ENCODE results near the gene DNAJC13.

The DNAJC13 gene

GRCh38 chr3:132407025-132407424, 10.3 kb upstream of the DNAJC13 start:
- no peak for DNase-seq

GRCh38 chr3:132414841-132415240, 2.5 kb upstream of the DNAJC13 start:
- DNase-seq: no peak

- DNase-seq: no peak
Observed at GRCh38 chr3:132416161-132416560, 1.1 kb upstream of the DNAJC13 start.

- DNase-seq: peak; percentile 55
Observed at GRCh38 chr3:132417695-132418411, 551 bp downstream of the DNAJC13 start.

GRCh38 chr3:132418916-132419315, 1.6 kb downstream of the DNAJC13 start:
- no peak for DNase-seq

DNA sequence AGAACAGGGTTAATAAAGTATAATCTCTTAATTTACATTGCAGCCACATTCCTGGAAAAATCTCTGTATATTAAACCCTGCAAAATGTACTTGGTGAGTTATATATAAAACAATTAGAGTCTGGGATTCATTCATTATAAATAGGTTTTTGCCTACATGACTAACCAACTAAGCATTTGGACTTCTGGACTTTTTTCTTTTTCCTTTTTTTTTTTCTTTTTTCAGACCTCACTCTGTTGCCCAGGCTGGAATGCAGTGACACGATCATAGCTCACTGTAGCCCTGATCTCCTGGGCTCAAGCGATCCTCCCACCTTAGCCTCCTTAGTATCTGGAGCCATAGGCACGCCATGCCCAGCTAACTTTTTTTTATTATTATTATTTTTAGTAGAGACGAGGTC, 4.5 kb downstream of the DNAJC13 start:
- no peak for DNase-seq

- no peak for DNase-seq
Observed at GRCh38 chr3:132422531-132422930, 5.2 kb downstream of the DNAJC13 start.

DNA sequence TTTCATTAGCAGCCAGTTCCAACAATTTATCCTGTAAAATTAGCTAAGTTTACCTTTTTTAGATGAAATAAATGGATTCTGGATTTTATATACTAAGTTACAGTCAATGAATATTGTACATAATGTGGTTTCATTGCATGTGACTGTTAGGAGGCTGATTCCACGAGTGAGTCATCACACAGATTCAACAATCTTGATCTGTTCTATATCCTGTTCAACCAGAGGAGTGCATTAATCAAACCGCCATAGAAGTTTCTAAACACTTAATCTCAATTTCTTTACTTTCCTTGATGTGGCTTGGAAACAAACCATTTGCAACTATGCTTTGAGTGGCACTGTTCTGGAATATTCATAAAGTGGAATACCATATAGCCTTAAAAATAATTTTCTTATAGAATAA, 15.3 kb downstream of the DNAJC13 start:
- DNase-seq: no peak

DNA sequence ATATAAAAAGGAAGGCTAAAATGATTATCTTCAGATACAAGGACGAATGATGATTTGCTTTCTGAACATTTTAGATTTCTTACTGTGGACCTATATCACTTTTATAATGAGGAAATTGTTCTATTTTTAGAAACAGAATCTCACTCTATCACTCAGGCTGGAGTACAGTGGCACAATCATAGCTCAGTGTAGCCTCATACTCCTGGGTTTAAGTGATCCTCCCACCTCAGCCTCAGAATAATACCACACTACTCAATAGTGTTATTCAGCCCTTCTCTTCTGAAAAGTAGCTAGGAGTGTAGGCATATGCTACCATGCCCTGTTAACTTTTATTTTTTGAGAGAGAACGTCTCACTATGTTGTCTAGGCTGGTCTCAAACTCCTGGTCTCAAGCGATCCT, 15.8 kb downstream of the DNAJC13 start:
- DNase-seq: no peak

- no peak for DNase-seq
Observed at GRCh38 chr3:132435224-132435910, 18.1 kb downstream of the DNAJC13 start.

DNA sequence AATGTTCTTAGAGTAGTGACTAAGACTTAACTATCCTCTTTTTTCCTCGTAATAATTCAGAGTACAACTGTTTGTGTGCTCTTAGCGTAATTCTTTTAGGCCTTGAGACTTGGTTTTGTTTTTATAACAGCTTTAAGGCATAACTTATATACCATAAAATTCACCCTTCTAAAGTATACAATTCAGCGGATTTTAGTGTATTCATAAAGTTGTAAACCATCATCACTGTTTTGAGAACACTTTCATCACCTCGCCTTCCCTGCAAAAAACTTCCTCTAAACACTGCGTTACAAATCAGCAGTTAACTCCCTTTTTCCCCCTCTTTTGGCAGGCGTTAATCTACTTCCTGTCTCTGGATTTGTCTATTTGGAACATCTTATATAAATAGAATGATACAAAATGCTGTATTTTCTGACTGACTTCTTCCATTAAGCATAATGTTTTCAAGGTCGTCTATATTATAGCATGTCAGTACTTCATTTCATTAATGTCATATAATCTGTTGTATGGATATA, 18.7 kb downstream of the DNAJC13 start:
- DNase-seq: no peak

DNA sequence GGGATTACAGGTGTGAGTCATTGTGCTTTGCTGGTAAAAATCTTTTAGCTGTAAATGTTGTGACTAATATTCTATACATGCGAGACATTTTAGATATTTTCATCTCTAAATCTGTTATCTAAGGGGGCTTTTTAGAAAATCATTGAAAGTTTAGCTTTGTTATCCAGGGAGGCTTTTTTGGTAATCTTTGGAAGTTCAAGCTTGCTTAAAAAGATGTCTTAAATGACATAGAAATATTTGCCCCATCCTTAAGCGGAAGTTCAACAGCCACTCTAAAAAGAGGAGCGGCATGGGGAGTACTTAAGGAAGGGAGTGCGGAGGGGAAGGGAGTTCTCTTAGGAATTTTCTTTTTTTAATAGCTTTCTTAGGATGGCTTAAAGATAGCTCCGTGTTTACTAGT, 26.1 kb downstream of the DNAJC13 start:
- no peak for DNase-seq

GRCh38 chr3:132444383-132444782, 27.1 kb downstream of the DNAJC13 start:
- no peak for DNase-seq

- no peak for DNase-seq
Observed at GRCh38 chr3:132445817-132446216, 28.5 kb downstream of the DNAJC13 start.

DNA sequence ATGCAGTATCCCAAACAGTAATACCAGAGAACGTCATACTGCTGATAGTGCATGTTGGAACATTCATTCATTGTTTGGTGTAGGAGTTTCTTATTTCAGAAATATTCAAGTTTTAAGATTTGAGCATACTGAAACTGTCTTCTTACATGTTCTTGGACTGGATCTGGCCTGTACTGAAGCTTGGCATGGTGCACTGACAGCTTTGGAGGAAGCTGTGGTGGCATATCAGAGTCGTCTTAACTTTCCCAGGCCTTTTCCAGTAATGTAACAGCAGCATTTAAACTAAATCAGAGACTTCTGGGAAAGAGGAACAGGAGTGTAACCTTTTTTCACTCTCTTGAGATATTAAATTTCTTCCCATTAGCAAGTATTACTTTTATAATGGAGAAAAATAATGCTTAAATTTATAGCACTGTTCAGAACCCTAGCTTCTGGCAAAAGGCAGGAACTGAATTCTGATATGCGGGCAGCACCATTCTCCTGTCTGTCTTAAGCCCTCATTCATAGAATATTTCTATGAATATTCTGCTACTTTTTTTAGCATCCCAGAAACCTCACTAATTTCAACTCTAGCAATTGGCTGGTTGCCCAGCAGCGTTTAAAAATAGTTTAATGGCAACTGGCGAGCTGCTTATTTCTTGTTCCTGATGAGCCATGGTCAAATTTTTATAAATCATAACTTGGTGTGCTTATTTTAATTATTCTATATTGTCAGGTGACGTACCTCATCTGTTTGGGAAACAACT, 31.1 kb downstream of the DNAJC13 start:
- no peak for DNase-seq

DNA sequence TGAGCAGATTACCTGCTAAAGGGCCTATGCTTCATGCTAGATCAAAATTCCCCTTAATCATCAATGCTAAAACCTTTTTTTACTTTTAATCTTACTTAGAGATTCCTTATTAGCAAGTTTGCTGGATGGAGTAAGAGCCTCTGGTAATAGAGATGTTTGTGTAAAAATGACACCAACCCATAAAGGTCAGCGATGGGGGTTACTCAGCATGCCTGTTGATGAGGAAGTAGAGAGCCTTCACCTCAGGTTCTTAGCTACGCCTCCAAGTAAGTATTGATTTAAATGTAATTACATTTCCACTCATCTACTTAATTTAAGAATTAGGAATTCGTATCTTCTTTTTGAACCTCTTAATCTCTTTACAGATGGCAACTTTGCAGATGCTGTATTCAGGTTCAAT, 38.8 kb downstream of the DNAJC13 start:
- no peak for DNase-seq

DNA sequence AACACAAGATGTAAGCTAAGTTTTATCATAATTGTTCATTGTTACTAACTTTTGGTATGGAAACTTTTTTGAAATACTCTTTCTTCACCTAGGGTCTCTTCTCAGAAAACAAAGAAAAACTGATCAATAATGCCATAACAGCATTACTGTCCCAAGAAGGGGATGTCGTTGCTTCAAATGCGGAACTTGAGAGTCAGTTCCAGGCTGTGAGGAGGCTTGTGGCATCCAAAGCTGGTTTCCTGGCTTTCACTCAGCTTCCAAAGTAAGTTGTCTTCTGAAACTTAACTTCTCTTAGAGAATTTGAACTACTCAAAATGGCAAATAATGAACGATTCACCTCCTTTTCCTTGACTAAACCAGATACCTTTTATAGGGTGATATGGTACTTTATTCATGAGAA, 39.3 kb downstream of the DNAJC13 start:
- DNase-seq: no peak

GRCh38 chr3:132457286-132457685, 40.0 kb downstream of the DNAJC13 start:
- DNase-seq: no peak

GRCh38 chr3:132459551-132459950, 42.2 kb downstream of the DNAJC13 start:
- no peak for DNase-seq

DNA sequence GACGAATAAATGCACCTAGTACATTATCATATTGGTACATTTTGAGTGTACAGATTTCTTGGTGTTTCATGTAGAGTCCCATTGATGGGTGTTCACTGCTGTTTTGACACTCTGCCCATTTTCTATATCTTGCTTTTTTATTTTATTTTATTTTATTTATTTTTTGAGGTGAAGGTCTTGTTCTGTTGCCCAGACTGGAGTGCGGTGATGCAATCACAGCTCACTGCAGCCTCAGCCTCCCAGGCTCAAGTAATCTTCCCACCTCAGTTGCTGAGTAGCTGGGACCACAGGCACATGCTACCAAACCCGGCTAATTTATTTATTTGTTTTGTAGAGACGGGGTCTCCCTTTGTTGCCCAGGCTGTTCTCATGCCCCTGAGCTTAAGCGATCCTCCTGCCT, 44.2 kb downstream of the DNAJC13 start:
- DNase-seq: no peak

- DNase-seq: no peak
Observed at GRCh38 chr3:132464066-132464465, 46.8 kb downstream of the DNAJC13 start.

GRCh38 chr3:132469326-132469725, 52.0 kb downstream of the DNAJC13 start:
- no peak for DNase-seq

DNA sequence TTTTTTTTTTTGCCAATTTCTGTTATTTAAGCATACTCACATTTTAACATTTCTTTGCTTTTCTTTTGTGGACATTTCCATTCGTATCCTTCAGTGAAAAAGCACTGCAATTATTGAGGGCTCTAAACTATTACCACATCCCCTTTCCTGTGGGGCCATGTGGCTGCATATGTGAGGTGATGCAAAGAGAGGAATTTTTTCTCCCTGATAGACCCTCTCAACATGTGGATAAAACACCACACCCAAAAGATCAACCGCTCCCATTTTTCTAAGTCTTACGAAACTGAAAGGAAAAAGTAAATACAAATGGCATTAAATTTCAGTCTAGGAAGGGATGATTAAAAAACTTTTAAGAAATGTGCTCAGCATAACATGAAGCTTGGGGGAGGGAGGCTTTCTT, 68.8 kb downstream of the DNAJC13 start:
- DNase-seq: no peak

- no peak for DNase-seq
Observed at GRCh38 chr3:132488151-132488550, 70.8 kb downstream of the DNAJC13 start.
